ENCODE data around the gene PNPLA8.

The PNPLA8 gene

DNA sequence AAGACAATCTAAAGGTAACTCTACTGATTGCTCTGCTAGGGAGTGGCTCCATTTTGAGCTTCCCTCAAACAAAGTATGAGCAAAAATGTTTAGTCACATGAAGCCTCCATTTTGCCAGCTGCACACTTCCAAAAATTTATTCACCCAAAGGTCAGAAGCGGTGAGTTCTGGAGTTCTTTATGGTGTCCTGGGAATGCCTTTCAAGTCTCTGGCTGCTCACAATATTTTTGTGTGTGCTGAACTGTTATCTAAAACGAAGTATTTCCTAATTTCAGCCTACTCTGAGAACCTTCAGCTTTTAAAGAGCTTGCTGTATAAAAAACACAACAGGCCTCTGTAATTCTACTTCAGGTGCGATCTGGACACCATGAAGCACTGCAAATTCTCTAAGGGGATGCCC is 85.3 kb downstream of the PNPLA8 start:
- DNase-seq: no peak

DNA sequence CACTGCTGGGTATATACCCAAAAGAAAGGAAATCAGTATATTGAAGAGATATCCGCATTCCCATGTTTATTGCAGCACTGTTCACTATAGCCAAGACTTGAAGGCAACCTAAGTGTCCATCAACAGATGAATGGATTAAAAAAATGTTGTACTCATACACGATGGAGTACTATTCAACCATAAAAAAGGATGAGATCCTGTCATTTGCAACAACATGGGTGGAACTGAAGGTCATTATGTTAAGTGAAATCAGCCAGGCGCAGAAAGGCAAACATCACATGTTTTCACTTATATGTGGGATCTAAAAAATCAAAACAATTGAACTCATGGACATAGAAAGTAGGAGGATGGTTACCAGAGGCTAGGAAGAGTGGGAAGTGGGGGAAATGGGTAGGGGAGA is 89.0 kb downstream of the PNPLA8 start:
- DNase-seq: no peak

DNA sequence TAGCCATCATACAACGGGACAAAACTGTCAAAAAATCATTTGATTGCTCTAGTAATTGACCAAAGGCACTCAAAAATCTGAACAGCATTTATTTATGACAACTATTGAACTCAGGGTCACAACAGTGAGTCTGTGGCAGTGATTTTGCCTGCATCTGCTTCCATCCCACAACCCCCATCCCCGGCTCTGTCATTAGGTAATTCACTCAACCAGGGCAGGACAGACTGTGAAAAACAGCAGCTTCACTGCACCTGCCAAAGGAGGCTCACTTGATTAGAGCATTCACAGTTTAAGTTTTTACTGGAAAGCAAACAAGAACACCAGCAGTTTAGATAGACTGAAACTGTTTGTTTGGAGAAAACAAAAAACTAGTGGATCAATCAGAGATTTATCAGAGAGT is 91.9 kb downstream of the PNPLA8 start:
- no peak for DNase-seq

- DNase-seq: no peak
These were observed 94.8 kb downstream of the PNPLA8 start for GRCh38 chr7:108431099-108431498.

- DNase-seq: no peak
These were observed 95.3 kb downstream of the PNPLA8 start for GRCh38 chr7:108430664-108431063.

GRCh38 chr7:108427766-108428165 is 98.2 kb downstream of the PNPLA8 start:
- no peak for DNase-seq

DNA sequence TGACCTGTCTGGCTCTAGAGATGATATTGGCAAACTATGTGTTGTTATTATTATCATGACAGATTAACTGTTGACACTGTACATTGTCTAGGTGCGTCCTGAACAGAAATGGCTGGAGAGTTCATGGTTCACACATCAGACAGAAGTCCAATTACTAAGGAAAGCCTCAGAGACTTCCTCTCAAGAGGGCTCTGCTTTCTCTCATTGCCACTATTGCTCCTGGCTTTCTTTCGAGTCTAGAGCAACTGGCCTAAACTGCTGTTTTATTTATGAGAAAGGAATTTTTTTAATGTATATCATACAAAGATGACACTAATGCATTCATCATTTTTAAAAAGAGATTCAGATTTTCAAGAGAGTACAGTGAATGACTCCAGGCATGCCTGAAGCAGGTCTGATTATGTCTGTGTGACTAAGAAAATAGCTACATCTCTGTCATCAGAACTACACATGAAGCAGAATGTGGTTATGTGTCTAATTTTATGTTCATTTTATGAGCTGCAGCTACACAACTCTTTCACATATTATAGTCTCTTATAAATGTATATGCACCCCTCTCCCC is 100.1 kb downstream of the PNPLA8 start:
- no peak for DNase-seq

GRCh38 chr7:108424013-108424412 is 101.9 kb downstream of the PNPLA8 start:
- DNase-seq: no peak

GRCh38 chr7:108423089-108423989 is 102.6 kb downstream of the PNPLA8 start:
- no peak for DNase-seq

DNA sequence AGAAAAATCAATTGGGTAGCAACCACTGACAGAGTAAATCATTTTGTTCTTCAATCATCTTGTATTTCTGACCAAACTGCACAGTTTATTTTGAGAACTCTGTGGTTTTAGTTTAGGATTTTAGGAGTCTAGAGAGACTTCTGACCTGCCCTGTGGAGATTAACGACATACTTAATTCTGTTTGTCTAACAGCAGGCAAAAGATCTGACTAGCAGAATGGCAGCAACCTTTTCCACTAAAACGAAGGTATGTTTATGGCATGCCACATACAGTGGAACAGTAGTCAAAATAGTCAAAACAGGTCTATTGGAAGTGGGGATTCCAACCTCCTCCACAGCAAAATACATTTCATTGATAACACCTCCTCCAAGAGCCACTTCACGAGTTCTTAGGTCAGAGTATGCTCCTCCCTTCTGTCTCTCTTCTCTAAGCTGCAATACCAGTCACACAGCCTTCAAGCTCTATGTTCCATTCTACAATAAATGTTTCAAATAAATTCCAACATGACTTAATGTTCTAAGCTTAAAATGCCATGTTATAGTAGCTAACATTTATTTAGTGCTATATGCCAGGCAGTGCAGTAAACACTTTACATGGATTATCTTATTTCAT is 104.1 kb downstream of the PNPLA8 start:
- DNase-seq: no peak
